Ishikawa (cell line): ENCODE data around the gene TMEM151A.

Experiments used
- EP300 ChIP-seq: IDR thresholded peaks from 2 replicates; pipeline ENCODE4 v1.6.1; 2012; ENCODE audit warnings: borderline replicate concordance
- MAX ChIP-seq: IDR thresholded peaks from 2 replicates; pipeline ENCODE4 v1.6.1; 2012
- NFIC ChIP-seq: IDR thresholded peaks from 2 replicates; pipeline ENCODE4 v1.6.1; 2012
- RAD21 ChIP-seq: IDR thresholded peaks from 2 replicates; pipeline ENCODE4 v1.6.1; 2012; ENCODE audit warnings: low read depth
- TAF1 ChIP-seq: IDR thresholded peaks from 2 replicates; pipeline ENCODE4 v1.6.1; 2012; ENCODE audit warnings: low read depth, mild to moderate bottlenecking
- TCF12 ChIP-seq: IDR thresholded peaks from 2 replicates; pipeline ENCODE4 v1.6.1; 2012; ENCODE audit warnings: low read depth

- no peak for TF ChIP-seq EP300
- no peak for TF ChIP-seq NFIC
- TF ChIP-seq MAX: no peak
- TF ChIP-seq TAF1: no peak
- no peak for TF ChIP-seq RAD21
- TF ChIP-seq TCF12: no peak
Measured at GRCh38 chr11:66294626-66295620, 3.2 kb downstream of the TMEM151A start.
